ENCODE measurements around the gene MYO1G.

MYO1G gene

DNA sequence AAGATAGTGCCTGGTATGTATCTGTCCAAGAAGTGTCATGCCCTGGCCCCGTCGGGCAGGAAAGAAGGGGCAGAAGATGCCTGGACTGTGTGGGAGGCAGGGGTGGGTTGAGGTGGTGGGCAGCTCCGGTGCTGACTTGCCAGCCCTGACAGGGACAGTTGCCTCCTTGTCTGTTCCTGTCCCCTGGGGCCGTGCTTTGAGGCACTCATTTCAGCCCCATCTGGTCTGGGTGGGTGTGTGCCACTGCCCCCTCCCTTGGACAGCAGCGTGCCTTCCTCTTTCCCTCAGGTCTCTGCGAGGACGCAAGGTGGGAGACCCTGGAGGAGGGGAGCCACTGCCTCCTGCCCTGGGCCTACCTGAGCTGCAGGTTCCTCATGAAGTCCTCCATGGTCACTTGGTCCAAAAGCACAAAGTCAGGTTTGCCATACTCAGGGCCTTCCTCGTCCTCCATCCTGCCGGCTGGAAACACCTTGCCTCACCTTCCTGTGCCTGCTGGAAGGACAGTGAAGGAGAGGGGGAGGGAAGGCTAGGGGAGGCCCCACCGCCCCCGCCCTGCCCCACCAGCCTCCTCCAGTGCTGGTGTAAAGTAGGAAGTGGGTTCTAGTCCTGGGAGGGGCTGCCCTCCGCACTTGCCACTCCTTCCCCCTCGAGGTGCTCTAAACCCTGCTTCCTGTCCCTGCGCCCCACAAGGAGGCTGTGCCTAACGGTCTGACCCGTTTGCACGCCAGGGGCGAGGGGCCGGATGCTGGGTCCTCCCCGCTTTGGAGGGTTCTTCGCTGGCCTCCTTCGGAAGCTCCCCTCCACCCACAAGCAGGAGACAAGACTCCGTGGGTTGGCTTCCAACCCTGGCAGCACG, at the start of gene MYO1G:
Gene MYO1G (minus strand): TSS at position 505 of the 856 bp plus-strand sequence. CDS start 54 bp downstream, at position 451.
- H3K4me1 ChIP-seq, result no peaks in the 10 kb centered on the region
- no peaks in the 10 kb centered on the region for H3K79me2 ChIP-seq
- TF ChIP-seq, protein P1, sequence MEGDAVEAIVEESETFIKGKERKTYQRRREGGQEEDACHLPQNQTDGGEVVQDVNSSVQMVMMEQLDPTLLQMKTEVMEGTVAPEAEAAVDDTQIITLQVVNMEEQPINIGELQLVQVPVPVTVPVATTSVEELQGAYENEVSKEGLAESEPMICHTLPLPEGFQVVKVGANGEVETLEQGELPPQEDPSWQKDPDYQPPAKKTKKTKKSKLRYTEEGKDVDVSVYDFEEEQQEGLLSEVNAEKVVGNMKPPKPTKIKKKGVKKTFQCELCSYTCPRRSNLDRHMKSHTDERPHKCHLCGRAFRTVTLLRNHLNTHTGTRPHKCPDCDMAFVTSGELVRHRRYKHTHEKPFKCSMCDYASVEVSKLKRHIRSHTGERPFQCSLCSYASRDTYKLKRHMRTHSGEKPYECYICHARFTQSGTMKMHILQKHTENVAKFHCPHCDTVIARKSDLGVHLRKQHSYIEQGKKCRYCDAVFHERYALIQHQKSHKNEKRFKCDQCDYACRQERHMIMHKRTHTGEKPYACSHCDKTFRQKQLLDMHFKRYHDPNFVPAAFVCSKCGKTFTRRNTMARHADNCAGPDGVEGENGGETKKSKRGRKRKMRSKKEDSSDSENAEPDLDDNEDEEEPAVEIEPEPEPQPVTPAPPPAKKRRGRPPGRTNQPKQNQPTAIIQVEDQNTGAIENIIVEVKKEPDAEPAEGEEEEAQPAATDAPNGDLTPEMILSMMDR (IDR thresholded peaks at IDR 0.05), result no peak
- no peaks in the 10 kb centered on the region for H3K27me3 ChIP-seq (ENCODE audit: control insufficient read depth, insufficient read depth, low read length)
- H3K4me2 ChIP-seq (ENCODE audit: low read length), result no peak within 1 kb of the TSS
- no peak within 1 kb of the TSS for H3K27ac ChIP-seq
- no peak within 1 kb of the TSS for H3K9ac ChIP-seq
- peak within 1 kb of the TSS; percentile 22 for H3K4me3 ChIP-seq (ENCODE audit: low read depth, low read length)
- H2AFZ ChIP-seq, result no peak within 1 kb of the TSS
- no peaks in the 10 kb centered on the region for H3K9me3 ChIP-seq (ENCODE audit: control insufficient read depth, low read length)
- H3K36me3 ChIP-seq (ENCODE audit: control insufficient read depth, insufficient read depth, low read length), result peaks cover 3% of the 10 kb centered on the region

DNA sequence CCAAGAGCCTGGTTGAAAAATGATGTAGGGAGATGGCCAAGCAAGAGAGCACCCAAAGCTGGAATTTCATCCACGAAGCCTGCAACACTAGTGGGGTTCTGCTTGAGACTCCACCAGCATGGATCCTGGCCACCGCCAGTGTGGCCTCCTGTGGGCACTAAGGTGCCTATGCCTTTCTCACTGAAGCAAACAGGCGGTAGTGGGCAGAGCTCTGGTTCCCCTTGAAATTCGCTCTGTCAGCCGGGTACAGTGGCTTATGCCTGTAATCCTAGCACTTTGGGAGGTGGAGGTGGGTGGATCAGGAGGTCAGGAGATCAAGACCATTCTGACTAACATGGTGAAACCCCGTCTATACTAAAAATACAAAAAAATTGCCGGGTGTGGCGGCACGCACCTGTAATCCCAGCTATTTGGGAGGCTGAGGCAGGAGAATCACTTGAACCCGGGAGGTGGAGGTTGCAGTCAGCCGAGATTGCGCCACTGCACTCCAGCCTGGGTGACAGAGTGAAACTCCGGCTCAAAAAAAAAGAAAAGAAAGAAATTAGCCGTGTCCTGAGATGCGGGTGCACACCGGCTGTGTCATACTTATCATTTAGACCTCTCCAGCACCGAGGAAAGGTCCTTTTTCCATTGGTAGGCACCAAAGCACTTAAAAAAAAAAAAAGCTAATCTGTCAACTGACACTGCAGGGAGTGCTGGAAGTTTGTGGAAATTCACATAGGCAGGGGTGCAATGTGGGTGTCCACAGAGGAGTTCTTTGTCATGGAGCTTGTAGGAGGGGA, 49.5 kb upstream of the MYO1G start:
- Histone ChIP-seq H3K4me2 (ENCODE audit: low read length) (no peak overlapping the region), H3K27me3 (ENCODE audit: control insufficient read depth, insufficient read depth, low read length) (no peaks in the 10 kb centered on the region), H3K27ac (no peak overlapping the region), H3K4me3 (ENCODE audit: low read depth, low read length) (no peak overlapping the region), H3K79me2 (peaks cover 54% of the 10 kb centered on the region), H3K4me1 (no peaks in the 10 kb centered on the region), H3K9ac (no peak overlapping the region), H3K36me3 (ENCODE audit: control insufficient read depth, insufficient read depth, low read length) (no peaks in the 10 kb centered on the region), H2AFZ (no peak overlapping the region), H3K9me3 (ENCODE audit: control insufficient read depth, low read length) (no peaks in the 10 kb centered on the region)
- TF ChIP-seq, protein P1 (IDR thresholded peaks at IDR 0.05), result no peak

DNA sequence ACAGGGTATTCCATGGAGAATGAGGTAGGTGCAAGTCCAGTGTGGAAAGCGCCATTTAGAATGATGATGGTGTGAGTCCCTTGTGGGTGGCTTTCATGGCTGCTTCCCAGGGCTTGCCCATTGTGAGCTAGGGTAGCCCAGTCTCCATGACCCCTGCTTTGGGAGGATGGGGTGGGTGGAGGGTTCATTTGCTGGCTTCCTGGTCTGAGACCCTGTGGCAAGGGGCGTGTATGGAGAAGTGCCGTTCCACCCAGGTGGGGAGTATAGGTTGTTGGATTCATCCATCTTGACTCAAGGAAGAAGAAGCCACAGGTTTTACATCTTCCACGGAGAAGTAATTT, 48.9 kb upstream of the MYO1G start:
- Histone ChIP-seq H3K9ac (no peak overlapping the region), H3K36me3 (ENCODE audit: control insufficient read depth, insufficient read depth, low read length) (no peaks in the 10 kb centered on the region), H3K79me2 (peaks cover 50% of the 10 kb centered on the region), H3K4me3 (ENCODE audit: low read depth, low read length) (no peak overlapping the region), H3K4me1 (no peaks in the 10 kb centered on the region), H2AFZ (no peak overlapping the region), H3K27ac (no peak overlapping the region), H3K4me2 (ENCODE audit: low read length) (no peak overlapping the region), H3K9me3 (ENCODE audit: control insufficient read depth, low read length) (no peaks in the 10 kb centered on the region), H3K27me3 (ENCODE audit: control insufficient read depth, insufficient read depth, low read length) (no peaks in the 10 kb centered on the region)
- TF ChIP-seq, protein P1 (IDR thresholded peaks at IDR 0.05), result no peak

DNA sequence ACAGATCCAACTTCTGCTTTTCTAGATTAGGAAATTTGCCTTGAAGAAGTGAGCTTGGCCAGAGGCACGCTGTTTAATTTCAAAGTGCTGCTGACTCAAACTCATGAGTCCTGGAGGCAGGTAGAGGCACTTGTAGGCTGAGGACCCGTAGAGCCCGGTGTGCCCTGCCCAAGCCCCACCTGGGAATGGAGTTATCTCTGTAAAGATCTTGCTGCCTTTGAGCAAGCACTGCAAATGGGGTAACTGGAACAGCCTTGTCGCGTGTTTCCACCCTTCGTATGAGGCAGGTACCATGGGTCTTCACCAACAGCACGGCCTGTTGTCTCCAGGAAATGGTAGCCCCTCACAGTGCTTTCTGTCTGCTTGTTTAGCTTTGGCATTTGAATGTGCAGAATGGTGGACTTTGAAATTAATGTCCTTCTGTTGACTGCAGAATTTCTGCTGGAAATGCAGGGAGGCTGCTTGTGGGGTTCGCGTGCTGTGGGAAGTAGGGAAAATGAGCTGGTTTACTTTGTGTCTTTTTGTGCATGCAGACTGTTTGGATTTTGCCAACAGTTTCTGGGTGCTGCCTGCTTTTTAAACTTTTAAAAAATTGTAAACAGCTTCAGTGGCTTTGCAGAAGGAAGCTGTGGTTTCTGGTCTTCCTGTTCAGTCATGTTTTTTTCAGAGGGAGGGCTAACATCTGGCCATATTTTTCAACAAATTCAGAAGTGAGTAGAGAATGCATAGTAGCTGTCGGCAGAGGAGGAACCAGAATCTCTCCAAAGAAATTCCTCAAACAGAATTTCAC, 48.4 kb upstream of the MYO1G start:
- H3K4me2 ChIP-seq (ENCODE audit: low read length), result no peak overlapping the region
- no peaks in the 10 kb centered on the region for H3K4me1 ChIP-seq
- H3K27ac ChIP-seq, result no peak overlapping the region
- no peak overlapping the region for H3K4me3 ChIP-seq (ENCODE audit: low read depth, low read length)
- no peaks in the 10 kb centered on the region for H3K27me3 ChIP-seq (ENCODE audit: control insufficient read depth, insufficient read depth, low read length)
- H3K9ac ChIP-seq, result no peak overlapping the region
- TF ChIP-seq, protein P1 (IDR thresholded peaks at IDR 0.05), result no peak
- H3K79me2 ChIP-seq, result peaks cover 48% of the 10 kb centered on the region
- H2AFZ ChIP-seq, result no peak overlapping the region
- H3K36me3 ChIP-seq (ENCODE audit: control insufficient read depth, insufficient read depth, low read length), result no peaks in the 10 kb centered on the region
- H3K9me3 ChIP-seq (ENCODE audit: control insufficient read depth, low read length), result no peaks in the 10 kb centered on the region

All from parathyroid adenoma (tissue), 2 donors.